ENCODE results near the gene ZNF567. TPM values are rescaled to one million over a fixed set of nuclear protein-coding genes. Genes with fewer than 3 reads are reported as not detected.

The ZNF567 gene
- 20.6 TPM for total RNA-seq

DNA sequence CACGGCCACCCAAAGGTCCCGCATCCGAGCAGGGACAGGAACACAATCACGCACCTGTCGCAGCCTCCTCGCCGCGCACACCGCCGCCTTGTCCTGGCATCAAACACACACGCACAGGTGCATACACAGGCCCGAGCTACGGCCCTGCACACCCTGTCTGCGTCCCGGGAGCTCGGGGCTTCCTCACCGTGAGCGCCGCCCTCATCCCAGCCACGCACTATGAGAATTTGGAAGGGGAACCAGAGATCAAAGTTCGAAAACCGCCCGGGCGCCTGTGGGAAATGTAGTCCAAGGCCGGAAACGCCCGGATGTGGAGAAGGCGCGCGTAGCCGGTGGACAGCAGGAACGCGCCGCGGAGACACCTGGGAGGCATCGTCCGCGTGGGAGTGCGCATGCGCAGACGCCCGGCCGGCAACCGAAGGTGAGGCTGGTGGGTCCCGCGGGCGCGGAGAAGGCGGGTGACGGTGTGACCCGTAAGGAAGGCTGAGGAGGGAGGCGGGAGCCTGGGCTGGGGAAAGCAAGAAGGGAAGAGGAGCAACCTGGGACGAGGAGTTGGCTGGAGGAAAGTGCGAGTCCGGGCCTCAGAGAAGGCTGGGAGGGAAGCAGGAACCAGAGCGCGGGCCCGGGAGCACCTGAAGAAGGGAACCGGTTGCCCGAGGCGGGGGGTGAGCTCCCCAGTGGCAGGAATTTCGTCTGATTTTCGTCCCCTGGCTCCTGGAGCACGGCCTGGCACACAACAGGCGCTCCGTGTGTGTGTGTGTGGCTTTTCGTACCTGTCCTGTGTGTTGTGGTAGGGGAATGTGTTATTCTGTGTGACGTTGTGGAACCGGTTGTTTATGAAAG lies at the start of gene ZNF567:
Gene ZNF567, plus strand, starts transcription at position 399 of the 843 bp plus-strand sequence. CDS start 7,256 bp downstream, outside the sequence.

Other genes with a start within 250 kb of the ZNF567 start
- gene ZNF566, start 198.1 kb upstream of the ZNF567 start, total RNA-seq, result 43.4 TPM
- 49.8 TPM for gene ZNF260, start 159.3 kb upstream of the ZNF567 start, total RNA-seq
- 48.1 TPM for gene ZNF529, start 114.3 kb upstream of the ZNF567 start, total RNA-seq
- 74.7 TPM for gene ZNF382, start 82.3 kb upstream of the ZNF567 start, total RNA-seq
- gene ZNF461, start 20.8 kb upstream of the ZNF567 start, total RNA-seq, result 37.4 TPM
- 13.0 TPM for gene ZNF850, start 85.2 kb downstream of the ZNF567 start, total RNA-seq
- 20.8 TPM for gene ZNF790, start 150.8 kb downstream of the ZNF567 start, total RNA-seq
- 34.3 TPM for gene ZNF345, start 163.3 kb downstream of the ZNF567 start, total RNA-seq
- gene ZNF829, start 228.7 kb downstream of the ZNF567 start, total RNA-seq, result 7.9 TPM
- gene ZNF568, start 228.7 kb downstream of the ZNF567 start, total RNA-seq, result 36.0 TPM